GM18517 (cell line): ENCODE measurements around the gene BCR.

Experiments
- ATAC-seq: cut with Tn5 transposase; IDR thresholded peaks from one replicate; pipeline ENCODE4 v1.9.1; 2021; ENCODE audit warnings: mild to moderate bottlenecking, moderate library complexity; ENCODE audit not compliant: unreplicated experiment

BCR gene

GRCh38 chr22:23242473-23243001 lies 62.2 kb downstream of the BCR start:
- ATAC-seq, result no peak

- no peak for ATAC-seq
Measured at GRCh38 chr22:23243006-23243573, 62.8 kb downstream of the BCR start.

- ATAC-seq, result no peak
Measured at GRCh38 chr22:23243859-23244689, 63.8 kb downstream of the BCR start.

GRCh38 chr22:23244690-23245044 lies 64.4 kb downstream of the BCR start:
- no peak for ATAC-seq

- no peak for ATAC-seq
Measured at GRCh38 chr22:23245045-23245798, 64.9 kb downstream of the BCR start.

GRCh38 chr22:23245799-23246136 lies 65.5 kb downstream of the BCR start:
- ATAC-seq, result no peak

- no peak for ATAC-seq
Measured at GRCh38 chr22:23246982-23247766, 66.9 kb downstream of the BCR start.

GRCh38 chr22:23248583-23248982 lies 68.3 kb downstream of the BCR start:
- ATAC-seq, result no peak

- no peak for ATAC-seq
Measured at GRCh38 chr22:23250056-23250784, 69.9 kb downstream of the BCR start.

GRCh38 chr22:23250785-23251363 lies 70.6 kb downstream of the BCR start:
- no peak for ATAC-seq

- ATAC-seq, result no peak
Measured at GRCh38 chr22:23251445-23252093, 71.3 kb downstream of the BCR start.

GRCh38 chr22:23253475-23254055 lies 73.3 kb downstream of the BCR start:
- no peak for ATAC-seq

- no peak for ATAC-seq
Measured at GRCh38 chr22:23255506-23256170, 75.3 kb downstream of the BCR start.

- ATAC-seq, result no peak
Measured at GRCh38 chr22:23256171-23256932, 76.0 kb downstream of the BCR start.

GRCh38 chr22:23256986-23257888 lies 76.9 kb downstream of the BCR start:
- no peak for ATAC-seq

- no peak for ATAC-seq
Measured at GRCh38 chr22:23257889-23258825, 77.8 kb downstream of the BCR start.
